ENCODE measurements around the gene QPCT.

Gene QPCT

GRCh38 chr2:37324786-37325624, 19.4 kb upstream of the QPCT start, which contains the start of gene PRKD3:
TSS of gene PRKD3 (minus strand) at chr2:37324833. CDS start at chr2:37316524, 8,309 bp downstream.
- DNase-seq (ENCODE audit: low spot score) = peak; percentile 66

GRCh38 chr2:37325625-37326071, 18.8 kb upstream of the QPCT start:
- no peak for DNase-seq (ENCODE audit: low spot score)

GRCh38 chr2:37326285-37326684, 18.1 kb upstream of the QPCT start:
- no peak for DNase-seq (ENCODE audit: low spot score)

- DNase-seq (ENCODE audit: low spot score) = no peak
Measured at GRCh38 chr2:37326866-37327634, 17.4 kb upstream of the QPCT start.

- no peak for DNase-seq (ENCODE audit: low spot score)
Measured at GRCh38 chr2:37330681-37331080, 13.7 kb upstream of the QPCT start.

GRCh38 chr2:37332560-37332959, 11.9 kb upstream of the QPCT start:
- DNase-seq (ENCODE audit: low spot score) = no peak

GRCh38 chr2:37333256-37333655, 11.2 kb upstream of the QPCT start:
- DNase-seq (ENCODE audit: low spot score) = no peak

- DNase-seq (ENCODE audit: low spot score) = no peak
Measured at GRCh38 chr2:37335604-37336003, 8.8 kb upstream of the QPCT start.

- DNase-seq (ENCODE audit: low spot score) = no peak
Measured at GRCh38 chr2:37337620-37338280, 6.7 kb upstream of the QPCT start.

GRCh38 chr2:37338933-37339332, 5.5 kb upstream of the QPCT start:
- DNase-seq (ENCODE audit: low spot score) = no peak

- no peak for DNase-seq (ENCODE audit: low spot score)
Measured at GRCh38 chr2:37340637-37341036, 3.8 kb upstream of the QPCT start.

- DNase-seq (ENCODE audit: low spot score) = no peak
Measured at GRCh38 chr2:37342591-37343220, 1.7 kb upstream of the QPCT start.

- peak; percentile 67 for DNase-seq (ENCODE audit: low spot score)
Measured at GRCh38 chr2:37343537-37344434, 644 bp upstream of the QPCT start.

- DNase-seq (ENCODE audit: low spot score) = no peak
Measured at GRCh38 chr2:37348155-37348554, 3.7 kb downstream of the QPCT start.

- no peak for DNase-seq (ENCODE audit: low spot score)
Measured at GRCh38 chr2:37349231-37349860, 4.9 kb downstream of the QPCT start.

- peak; percentile 35 for DNase-seq (ENCODE audit: low spot score)
Measured at GRCh38 chr2:37350034-37350433, 5.6 kb downstream of the QPCT start.

- no peak for DNase-seq (ENCODE audit: low spot score)
Measured at GRCh38 chr2:37354531-37354930, 10.1 kb downstream of the QPCT start.

- DNase-seq (ENCODE audit: low spot score) = no peak
Measured at GRCh38 chr2:37355735-37356134, 11.3 kb downstream of the QPCT start.

- DNase-seq (ENCODE audit: low spot score) = no peak
Measured at GRCh38 chr2:37356299-37356698, 11.9 kb downstream of the QPCT start.

- DNase-seq (ENCODE audit: low spot score) = no peak
Measured at GRCh38 chr2:37357069-37357468, 12.6 kb downstream of the QPCT start.

- DNase-seq (ENCODE audit: low spot score) = no peak
Measured at GRCh38 chr2:37357530-37357929, 13.1 kb downstream of the QPCT start.
